ENCODE measurements around the gene SURF1.

SURF1 gene

DNA sequence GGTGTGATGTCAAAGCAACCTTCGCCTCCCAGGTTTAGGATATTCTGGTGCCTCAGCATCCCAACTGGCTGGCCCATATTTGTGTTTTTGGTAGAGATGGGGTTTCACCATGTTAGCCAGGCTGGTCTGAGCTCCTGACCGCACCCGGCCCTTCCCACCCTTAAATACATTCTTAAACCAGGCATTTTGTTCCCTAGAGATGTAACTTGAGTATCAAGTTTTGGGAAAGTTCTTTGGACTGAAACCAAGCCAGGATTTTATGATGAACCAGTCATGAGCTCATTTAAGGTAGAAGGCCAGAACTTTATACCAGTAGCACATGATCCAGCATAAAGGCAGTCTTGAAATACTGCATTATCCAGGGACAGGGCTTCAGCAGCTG is 4.8 kb downstream of the SURF1 start:
- H3K9ac ChIP-seq (ENCODE audit: low read length): no peak overlapping the region
- H3F3A ChIP-seq (ENCODE audit: insufficient read depth, low read length): peaks cover 26% of the 10 kb centered on the region
- H3K9me3 ChIP-seq (ENCODE audit: low read length): no peaks in the 10 kb centered on the region
- peaks cover 40% of the 10 kb centered on the region for H3K4me1 ChIP-seq (ENCODE audit: insufficient read depth, low read length, severe bottlenecking)
- peaks cover 54% of the 10 kb centered on the region for H3K36me3 ChIP-seq (ENCODE audit: insufficient read depth, low read length)
- no peak overlapping the region for H3K4me3 ChIP-seq (ENCODE audit: low read depth, low read length, poor library complexity, severe bottlenecking)
- no peaks in the 10 kb centered on the region for H3K9me2 ChIP-seq (ENCODE audit: low read depth, low read length)
- H3K27ac ChIP-seq (ENCODE audit: low read depth, low read length, poor library complexity, severe bottlenecking): no peak overlapping the region
- no peak overlapping the region for H2AFZ ChIP-seq (ENCODE audit: low read length)
- H3K79me2 ChIP-seq (ENCODE audit: insufficient read depth, low read length): peaks cover 13% of the 10 kb centered on the region
- no peaks in the 10 kb centered on the region for H4K20me1 ChIP-seq (ENCODE audit: insufficient read depth, low read length)
- no peak for TF ChIP-seq CTCF (IDR thresholded peaks at IDR 0.05; ENCODE audit: low read length)
- no peak for TF ChIP-seq EZH2 (IDR thresholded peaks at IDR 0.05; ENCODE audit: borderline replicate concordance, low read length)
- no peaks in the 10 kb centered on the region for H3K27me3 ChIP-seq (ENCODE audit: insufficient read depth, low read length)
- H3K4me2 ChIP-seq (ENCODE audit: low read length): no peak overlapping the region

DNA sequence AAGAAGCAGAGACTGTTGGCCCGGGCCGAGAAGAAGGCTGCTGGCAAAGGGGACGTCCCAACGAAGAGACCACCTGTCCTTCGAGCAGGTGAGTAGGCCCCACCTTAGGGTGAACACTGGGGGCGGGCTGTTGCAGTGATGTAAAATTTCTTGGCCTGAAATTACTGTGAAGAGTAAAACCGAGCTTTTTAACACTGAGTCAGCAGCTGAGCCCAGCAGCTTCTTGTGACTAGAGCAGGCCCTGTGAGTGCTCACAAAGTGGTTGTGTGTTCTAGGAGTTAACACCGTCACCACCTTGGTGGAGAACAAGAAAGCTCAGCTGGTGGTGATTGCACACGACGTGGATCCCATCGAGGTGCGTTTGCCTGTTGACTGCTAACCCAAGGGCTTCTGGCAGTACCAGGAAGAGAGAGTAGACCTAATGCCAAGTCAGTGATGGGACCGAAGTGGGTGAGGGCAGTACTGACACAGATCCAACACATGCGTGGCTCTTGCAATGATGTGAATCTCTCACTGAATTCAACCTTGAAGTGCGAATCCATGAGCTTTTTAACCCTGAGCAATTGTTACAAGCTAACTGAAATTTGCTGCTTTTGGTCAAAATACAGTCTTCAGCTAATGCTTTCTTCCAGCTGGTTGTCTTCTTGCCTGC is 6.2 kb downstream of the SURF1 start:
- no peaks in the 10 kb centered on the region for H4K20me1 ChIP-seq (ENCODE audit: insufficient read depth, low read length)

DNA sequence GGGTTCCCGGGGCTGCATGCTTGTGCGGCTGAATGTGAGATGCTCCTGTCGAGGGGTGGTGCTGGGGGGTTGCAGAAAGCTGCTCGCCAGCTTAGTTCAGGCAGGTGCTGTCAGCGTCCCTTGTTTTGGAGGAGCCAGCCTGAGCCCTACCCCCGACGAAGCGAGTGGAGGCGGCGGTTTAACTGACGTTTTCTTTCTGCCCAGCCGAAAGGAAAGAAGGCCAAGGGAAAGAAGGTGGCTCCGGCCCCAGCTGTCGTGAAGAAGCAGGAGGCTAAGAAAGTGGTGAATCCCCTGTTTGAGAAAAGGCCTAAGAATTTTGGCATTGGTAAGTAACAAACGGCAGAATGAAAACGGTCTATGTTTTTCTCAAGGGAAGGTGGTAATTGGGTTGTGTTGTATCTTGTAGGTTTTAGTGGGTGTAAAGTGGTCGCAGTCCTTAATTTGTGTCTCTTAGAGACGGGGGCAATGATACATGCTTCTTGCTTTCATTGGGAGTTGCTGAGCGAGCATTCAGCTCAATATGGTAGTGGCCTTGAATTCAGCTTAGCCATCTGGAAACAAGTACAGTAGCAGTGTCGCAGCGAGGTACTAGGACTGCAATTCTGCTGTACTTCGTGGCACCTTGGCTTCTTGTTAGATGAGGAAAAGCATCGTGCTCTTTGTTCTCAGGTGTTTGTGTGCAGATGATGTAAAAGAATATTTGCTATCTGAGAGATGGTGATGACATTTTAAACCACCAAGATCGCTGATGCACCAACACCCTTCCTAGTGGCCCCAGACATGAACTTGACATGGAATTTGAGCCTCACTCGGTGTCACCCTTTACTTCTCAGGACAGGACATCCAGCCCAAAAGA is 7.3 kb downstream of the SURF1 start:
- peak overlapping the region; percentile 85 for H3K27ac ChIP-seq (ENCODE audit: low read depth, low read length, poor library complexity, severe bottlenecking)
- TF ChIP-seq CTCF (IDR thresholded peaks at IDR 0.05; ENCODE audit: low read length): no peak
- peak overlapping the region; percentile 100 for H3K9ac ChIP-seq (ENCODE audit: low read length)
- peaks cover 20% of the 10 kb centered on the region for H3F3A ChIP-seq (ENCODE audit: insufficient read depth, low read length)
- H3K4me3 ChIP-seq (ENCODE audit: low read depth, low read length, poor library complexity, severe bottlenecking): peak overlapping the region; percentile 98
- H3K4me1 ChIP-seq (ENCODE audit: insufficient read depth, low read length, severe bottlenecking): peaks cover 31% of the 10 kb centered on the region
- H3K27me3 ChIP-seq (ENCODE audit: insufficient read depth, low read length): no peaks in the 10 kb centered on the region
- H3K36me3 ChIP-seq (ENCODE audit: insufficient read depth, low read length): peaks cover 76% of the 10 kb centered on the region
- peak overlapping the region; percentile 100 for H3K4me2 ChIP-seq (ENCODE audit: low read length)
- no peak overlapping the region for H2AFZ ChIP-seq (ENCODE audit: low read length)
- H3K79me2 ChIP-seq (ENCODE audit: insufficient read depth, low read length): peaks cover 13% of the 10 kb centered on the region
- no peaks in the 10 kb centered on the region for H4K20me1 ChIP-seq (ENCODE audit: insufficient read depth, low read length)
- H3K9me2 ChIP-seq (ENCODE audit: low read depth, low read length): no peaks in the 10 kb centered on the region
- H3K9me3 ChIP-seq (ENCODE audit: low read length): no peaks in the 10 kb centered on the region

More for the DNA sequence above, 6.2 kb downstream of the SURF1 start:
- Histone ChIP-seq H3K9me3 (ENCODE audit: low read length) (no peaks in the 10 kb centered on the region), H3K9ac (ENCODE audit: low read length) (peak overlapping the region; percentile 100; the same call in 1 of the 2 replicates), H3K27me3 (ENCODE audit: insufficient read depth, low read length) (no peaks in the 10 kb centered on the region), H3K27ac (ENCODE audit: low read depth, low read length, poor library complexity, severe bottlenecking) (peak overlapping the region; percentile 85), H3K4me3 (ENCODE audit: low read depth, low read length, poor library complexity, severe bottlenecking) (peak overlapping the region; percentile 98), H3K36me3 (ENCODE audit: insufficient read depth, low read length) (peaks cover 65% of the 10 kb centered on the region), H3K79me2 (ENCODE audit: insufficient read depth, low read length) (peaks cover 13% of the 10 kb centered on the region), H3K9me2 (ENCODE audit: low read depth, low read length) (no peaks in the 10 kb centered on the region), H2AFZ (ENCODE audit: low read length) (no peak overlapping the region), H3F3A (ENCODE audit: insufficient read depth, low read length) (peaks cover 22% of the 10 kb centered on the region), H3K4me2 (ENCODE audit: low read length) (peak overlapping the region; percentile 100), H3K4me1 (ENCODE audit: insufficient read depth, low read length, severe bottlenecking) (peaks cover 40% of the 10 kb centered on the region)
- no peak for TF ChIP-seq CTCF (IDR thresholded peaks at IDR 0.05; ENCODE audit: low read length)
- no peak for TF ChIP-seq EZH2 (IDR thresholded peaks at IDR 0.05; ENCODE audit: borderline replicate concordance, low read length)

Measured in OCI-LY1 (cell line).